HFFc6 (cell line): Measurements from ENCODE around the gene GNLY. TPM values are rescaled to one million over a fixed set of nuclear protein-coding genes. Genes with fewer than 3 reads are reported as not detected.
A peak's percentile ranks its signal among the peaks of the same experiment; 100 is the strongest.

ENCODE experiments used
- DNase-seq: peaks from one replicate; pipeline ENCODE4 v3.0.0-alpha.2; 2018
- H3K27ac Mint-ChIP-seq: 2 replicates; pipeline ENCODE4 v1.8.0; 2020; ENCODE audit warnings: mild to moderate bottlenecking, mixed read lengths
- H3K27me3 Mint-ChIP-seq: 2 replicates; pipeline ENCODE4 v1.8.0; 2021; ENCODE audit warnings: mild to moderate bottlenecking, moderate library complexity, mixed read lengths; ENCODE audit not compliant: insufficient read depth
- H3K36me3 Mint-ChIP-seq: 2 replicates; pipeline ENCODE4 v1.8.0; 2021; ENCODE audit warnings: low read depth, mixed read lengths
- H3K4me1 Mint-ChIP-seq: 2 replicates; pipeline ENCODE4 v1.8.0; 2020; ENCODE audit warnings: low read depth, mixed read lengths
- H3K4me3 Mint-ChIP-seq: 2 replicates; pipeline ENCODE4 v1.8.0; 2020; ENCODE audit warnings: mild to moderate bottlenecking, moderate library complexity, mixed read lengths
- H3K9me3 Mint-ChIP-seq: 2 replicates; pipeline ENCODE4 v1.8.0; 2020; ENCODE audit warnings: mild to moderate bottlenecking, mixed read lengths
- CTCF ChIP-seq: fragments of 200-600 bp; sonication (generic); IDR thresholded peaks from 2 replicates; pipeline ENCODE4 v1.5.0; 2021; ENCODE audit warnings: antibody characterized with exemption, mild to moderate bottlenecking
- total RNA-seq, 6 experiments: library from RNA; stranded (reverse); fragmentation: NEBNext Ultra II Directional; extraction: Animal tissue kit (Norgen Biotek cat#: 25700); gene quantifications; 2 replicates in 1 of 6; 3 replicates in 5 of 6; pipeline ENCODE4 v1.2.3, GENCODE V29; 2021

GNLY gene
- total RNA-seq, 6 experiments from 2014 or later: not detected

DNA sequence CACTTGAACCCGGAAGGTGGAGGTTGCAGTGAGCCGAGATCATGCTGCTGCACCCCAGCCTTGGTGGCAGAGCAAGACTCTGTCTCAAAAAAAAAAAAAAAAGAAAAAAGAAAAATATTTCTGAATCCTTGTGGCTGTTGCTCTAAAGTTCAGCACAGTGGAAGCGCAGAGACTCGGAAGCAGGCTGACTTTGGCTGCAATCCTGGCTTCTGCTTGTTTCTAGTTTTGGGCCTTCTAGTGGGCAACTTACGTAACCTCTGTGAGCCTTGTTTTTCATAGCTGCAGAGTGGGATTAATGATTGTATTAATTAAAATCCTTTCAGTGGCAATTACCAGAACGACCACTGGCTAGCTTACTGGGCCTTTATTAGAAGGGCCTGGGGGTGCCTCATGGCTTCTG is 28.4 kb downstream of the GNLY start:
- Mint-ChIP-seq H3K4me3 (no peak overlapping the region), H3K36me3 (no peaks in the 10 kb centered on the region), H3K9me3 (no peaks in the 10 kb centered on the region), H3K27me3 (no peaks in the 10 kb centered on the region), H3K27ac (no peak overlapping the region), H3K4me1 (peaks cover 45% of the 10 kb centered on the region)
- TF ChIP-seq CTCF: no peak
- DNase-seq: no peak

DNA sequence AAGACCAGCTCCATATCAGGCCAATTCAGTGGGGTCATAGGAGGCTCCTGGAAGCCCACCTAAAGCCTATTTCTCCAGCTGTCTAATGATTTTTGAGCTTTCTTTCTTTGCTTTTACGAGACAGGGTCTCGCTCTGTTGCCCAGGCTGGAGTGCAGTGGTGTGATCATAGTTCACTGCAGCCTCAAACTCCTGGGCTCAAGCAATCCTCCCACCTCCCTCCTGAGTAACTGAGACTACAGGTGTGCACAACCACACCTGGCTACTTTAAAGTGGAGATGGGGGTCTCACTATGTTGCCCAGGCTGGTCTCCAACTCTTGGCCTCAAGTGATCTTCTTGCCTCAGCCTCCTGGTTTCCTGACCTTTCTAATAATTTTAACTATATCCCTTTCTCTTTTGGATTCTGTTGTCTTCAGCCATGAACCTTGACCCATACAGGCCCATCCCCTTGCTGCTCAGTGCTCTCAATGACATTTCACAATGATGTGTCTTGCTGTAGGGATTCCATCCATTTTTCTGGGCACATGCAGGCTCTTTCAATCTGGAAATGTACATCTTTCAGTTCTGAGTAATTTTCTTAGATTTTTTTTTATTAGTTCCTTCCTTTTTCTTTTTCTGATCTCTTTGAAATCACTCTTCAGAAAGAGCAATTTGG is 29.7 kb downstream of the GNLY start:
- no peak for TF ChIP-seq CTCF
- H3K4me1 Mint-ChIP-seq: peaks cover 34% of the 10 kb centered on the region
- H3K27ac Mint-ChIP-seq: peak overlapping the region; percentile 38
- peaks cover 1% of the 10 kb centered on the region; the same call in 1 of the 2 replicates for H3K27me3 Mint-ChIP-seq
- peak; percentile 48 for DNase-seq
- H3K36me3 Mint-ChIP-seq: no peaks in the 10 kb centered on the region
- no peaks in the 10 kb centered on the region for H3K9me3 Mint-ChIP-seq
- no peak overlapping the region for H3K4me3 Mint-ChIP-seq

DNA sequence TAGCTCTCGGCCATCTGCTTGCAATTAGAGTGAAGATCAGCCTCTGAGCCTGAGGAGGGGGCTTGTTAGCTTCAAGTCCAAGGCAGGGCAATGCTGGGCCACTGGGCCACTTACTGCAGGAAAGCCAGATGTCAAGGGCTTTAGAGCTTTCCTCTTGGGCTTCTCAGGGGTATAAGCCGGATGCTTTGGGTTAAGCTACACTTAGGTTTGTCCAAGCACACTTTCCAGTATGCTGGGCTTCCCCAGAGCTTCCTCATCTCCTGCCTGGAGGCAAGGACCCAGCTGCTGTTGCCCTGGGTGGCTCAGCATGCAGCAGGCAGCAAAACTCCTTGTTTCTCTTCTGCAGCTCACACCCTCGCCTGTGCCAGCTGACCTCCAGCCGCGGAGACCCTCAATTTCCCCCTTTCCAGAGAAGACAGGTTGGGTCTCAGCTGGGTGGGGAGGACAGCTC is 30.6 kb downstream of the GNLY start:
- no peak for DNase-seq
- no peak for TF ChIP-seq CTCF
- Mint-ChIP-seq H3K4me3 (no peak overlapping the region), H3K36me3 (no peaks in the 10 kb centered on the region), H3K4me1 (peaks cover 40% of the 10 kb centered on the region), H3K27me3 (peaks cover 1% of the 10 kb centered on the region; the same call in 1 of the 2 replicates), H3K27ac (peak overlapping the region; percentile 38), H3K9me3 (no peaks in the 10 kb centered on the region)

DNA sequence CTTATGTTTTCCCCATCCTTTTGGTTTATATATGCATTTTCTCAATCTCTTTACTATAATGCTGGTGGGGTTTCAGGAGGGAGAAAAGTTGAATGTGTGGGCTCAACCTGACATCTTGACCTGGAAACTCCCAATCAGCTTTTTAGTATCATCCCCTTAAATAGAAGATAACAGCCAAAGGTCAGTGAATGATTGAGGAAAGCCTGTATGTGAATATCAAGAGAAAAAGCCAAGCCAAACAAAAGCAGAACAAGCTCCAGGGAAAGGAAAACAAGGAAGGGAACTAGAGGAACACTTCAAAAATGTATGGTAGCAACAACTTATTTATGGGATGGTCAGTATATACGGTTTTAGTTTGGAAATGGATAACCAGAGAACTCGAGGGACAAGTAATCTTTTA is 31.3 kb downstream of the GNLY start:
- Mint-ChIP-seq H3K27ac (no peak overlapping the region), H3K4me1 (peaks cover 42% of the 10 kb centered on the region), H3K9me3 (no peaks in the 10 kb centered on the region), H3K36me3 (no peaks in the 10 kb centered on the region), H3K4me3 (no peak overlapping the region), H3K27me3 (peaks cover 1% of the 10 kb centered on the region; the same call in 1 of the 2 replicates)
- no peak for TF ChIP-seq CTCF
- DNase-seq: no peak

GRCh38 chr2:85727798-85728197 is 33.6 kb downstream of the GNLY start:
- peaks cover 1% of the 10 kb centered on the region; the same call in 1 of the 2 replicates for H3K27me3 Mint-ChIP-seq
- H3K4me3 Mint-ChIP-seq: no peak overlapping the region
- H3K9me3 Mint-ChIP-seq: no peaks in the 10 kb centered on the region
- peaks cover 51% of the 10 kb centered on the region for H3K4me1 Mint-ChIP-seq
- DNase-seq: no peak
- no peak for TF ChIP-seq CTCF
- H3K36me3 Mint-ChIP-seq: no peaks in the 10 kb centered on the region
- H3K27ac Mint-ChIP-seq: no peak overlapping the region
